HCT116 (cell line): ENCODE data around the gene BIVM. TPM values are rescaled to one million over a fixed set of nuclear protein-coding genes. Genes with fewer than 3 reads are reported as not detected.

ENCODE experiments used
- ATAC-seq: fragments of 200-7000 bp; cut with Tn5 transposase; 2 replicates; pipeline ENCODE4 v1.9.1; 2020; ENCODE audit warnings: mild to moderate bottlenecking, moderate library complexity
- BruUV-seq: library from RNA; stranded (reverse); fragments of 400-500 nt; replicated peaks from 2 replicates; lab custom pipeline; 2021; lab: Mats Ljungman, UMichigan
- CTCF ChIA-PET: fragments of 300-600 bp; sonication (Branson Sonifier 250); formaldehyde crosslinking; loops from one replicate; lab custom pipeline; 2021; ENCODE audit warnings: antibody characterized with exemption; lab: Charles Lee
- POLR2A ChIA-PET: fragments of 300-600, 350-600 bp; sonication (Branson Sonifier 250); formaldehyde crosslinking; loops from one replicate; lab custom pipeline; 2021; ENCODE audit warnings: antibody characterized with exemption; lab: Charles Lee
- RAD21 ChIA-PET, 2 experiments: fragments of 300-600 bp; sonication (Branson Sonifier 250); formaldehyde crosslinking; loops; one replicate each; lab custom pipeline; 2023; ENCODE audit warnings: low total read pairs in 2 of 2; ENCODE audit not compliant: uncharacterized antibody in 2 of 2, unreplicated experiment in 2 of 2, low non-redundant PET in 1 of 2; lab: Charles Lee
- DNase-seq: peaks from one replicate; pipeline ENCODE4 v3.0.0-alpha.2; 2010; ENCODE audit warnings: low read depth, low spot score
- H2AFZ ChIP-seq: fragments of 200-600 bp; shearing (Covaris generic), sonication (generic); 2 replicates; pipeline ENCODE4 v1.6.1; 2017; ENCODE audit warnings: low read depth, mixed run types, mixed read lengths, antibody characterized with exemption, low read length; ENCODE audit not compliant: poor library complexity, severe bottlenecking
- H3K27ac ChIP-seq: 2 replicates; pipeline ENCODE4 v1.5.1; 2012; ENCODE audit warnings: low read depth, low read length
- H3K27me3 ChIP-seq: fragments of 200-600 bp; sonication (generic); 2 replicates; pipeline ENCODE4 v1.6.1; 2016; ENCODE audit warnings: mixed run types, low read length, mixed read lengths; ENCODE audit not compliant: insufficient read depth
- H3K36me3 ChIP-seq, 2 experiments: fragments of 200-500 bp in 1 of 2; fragments of 200-600 bp in 1 of 2; sonication (Bioruptor generic) in 1 of 2; sonication (generic) in 1 of 2; 2 replicates each; pipeline versions ENCODE4 v1.5.1 to v1.6.1; 2014 to 2016; ENCODE audit warnings: low read length in 2 of 2, inconsistent platforms in 1 of 2, mixed read lengths in 1 of 2, mixed run types in 1 of 2; ENCODE audit not compliant: insufficient read depth in 2 of 2, control insufficient read depth in 1 of 2
- H3K4me1 ChIP-seq, 2 experiments: fragments of 200-600 bp in 1 of 2; sonication (generic) in 1 of 2; 2 replicates each; pipeline versions ENCODE4 v1.5.1 to v1.6.1; 2012 to 2017; ENCODE audit warnings: low read length in 2 of 2, inconsistent platforms in 1 of 2, mild to moderate bottlenecking in 1 of 2, mixed read lengths in 1 of 2, mixed run types in 1 of 2, moderate library complexity in 1 of 2; ENCODE audit not compliant: insufficient read depth in 2 of 2, control insufficient read depth in 1 of 2
- H3K4me2 ChIP-seq: fragments of 200-600 bp; sonication (generic); 2 replicates; pipeline ENCODE4 v1.6.1; 2017; ENCODE audit warnings: mixed run types, low read length, mixed read lengths
- H3K4me3 ChIP-seq, 2 experiments: fragments of 200-600 bp in 1 of 2; sonication (generic) in 1 of 2; replicated peaks in 1 of 2; 2 replicates each; pipeline ENCODE4 v1.5.1; 2011 to 2016; ENCODE audit warnings: low read length in 2 of 2, control low read depth in 1 of 2, low read depth in 1 of 2, mild to moderate bottlenecking in 1 of 2, mixed read lengths in 1 of 2, mixed run types in 1 of 2
- H3K79me2 ChIP-seq: fragments of 200-600 bp; sonication (generic); 2 replicates; pipeline ENCODE4 v1.6.1; 2017; ENCODE audit warnings: mild to moderate bottlenecking, mixed run types, low read length, moderate library complexity, mixed read lengths; ENCODE audit not compliant: insufficient read depth
- H3K9ac ChIP-seq: fragments of 200-600 bp; sonication (generic); 2 replicates; pipeline ENCODE4 v1.6.1; 2016; ENCODE audit warnings: low read length, mixed read lengths
- H3K9me2 ChIP-seq: fragments of 200-600 bp; sonication (generic), shearing (Covaris generic); 2 replicates; pipeline ENCODE4 v1.6.1; 2017; ENCODE audit warnings: mixed run types, mild to moderate bottlenecking, moderate library complexity; ENCODE audit not compliant: insufficient read depth
- H3K9me3 ChIP-seq, 2 experiments: fragments of 200-500 bp in 1 of 2; fragments of 200-600 bp in 1 of 2; sonication (Bioruptor generic) in 1 of 2; sonication (generic) in 1 of 2; 2 replicates each; pipeline ENCODE4 v1.6.1; 2014 to 2017; ENCODE audit warnings: low read length in 2 of 2, mixed read lengths in 2 of 2, inconsistent platforms in 1 of 2, low read depth in 1 of 2, mild to moderate bottlenecking in 1 of 2, mixed run types in 1 of 2, moderate library complexity in 1 of 2; ENCODE audit not compliant: control insufficient read depth in 1 of 2, insufficient read depth in 1 of 2
- H4K20me1 ChIP-seq: fragments of 200-600 bp; sonication (generic), shearing (Covaris generic); 2 replicates; pipeline ENCODE4 v1.6.1; 2017; ENCODE audit warnings: mixed run types, mild to moderate bottlenecking, moderate library complexity; ENCODE audit not compliant: insufficient read depth
- CBX3 ChIP-seq: IDR thresholded peaks from 2 replicates; pipeline ENCODE4 v1.6.1; 2012; ENCODE audit warnings: low read depth
- CEBPB ChIP-seq: IDR thresholded peaks from 2 replicates; pipeline ENCODE4 v1.6.1; 2012; ENCODE audit warnings: low read depth
- CTCF ChIP-seq, 3 experiments: fragments of 200-600 bp in 1 of 3; sonication (generic) in 1 of 3; IDR thresholded peaks in 2 of 3; conservative IDR thresholded peaks in 1 of 3; 2 replicates each; pipeline ENCODE4 v1.5.1; 2012 to 2017; ENCODE audit warnings: low read depth in 2 of 3, low read length in 2 of 3, antibody characterized with exemption in 1 of 3, borderline replicate concordance in 1 of 3, control low read depth in 1 of 3, mild to moderate bottlenecking in 1 of 3, mixed read lengths in 1 of 3, mixed run types in 1 of 3, moderate library complexity in 1 of 3; ENCODE audit not compliant: insufficient read depth in 1 of 3
- ELF1 ChIP-seq: IDR thresholded peaks from 2 replicates; pipeline ENCODE4 v1.6.1; 2012; ENCODE audit warnings: low read depth, borderline replicate concordance
- EZH2phosphoT487 ChIP-seq: fragments of 200-600 bp; IDR thresholded peaks from 2 replicates; pipeline ENCODE4 v1.6.1; 2018; ENCODE audit warnings: antibody characterized with exemption, borderline replicate concordance
- FOSL1 ChIP-seq: IDR thresholded peaks from 2 replicates; pipeline ENCODE4 v1.6.1; 2012; ENCODE audit warnings: low read depth
- MAX ChIP-seq: IDR thresholded peaks from 2 replicates; pipeline ENCODE4 v1.6.1; 2012
- POLR2AphosphoS5 ChIP-seq: IDR thresholded peaks from 2 replicates; pipeline ENCODE4 v1.6.1; 2011; ENCODE audit warnings: mild to moderate bottlenecking, low read depth, low read length, moderate library complexity
- RAD21 ChIP-seq: IDR thresholded peaks from 2 replicates; pipeline ENCODE4 v1.6.1; 2012; ENCODE audit warnings: low read depth, mild to moderate bottlenecking
- REST ChIP-seq: IDR thresholded peaks from 2 replicates; pipeline ENCODE4 v1.6.1; 2012; ENCODE audit warnings: low read depth
- SIN3A ChIP-seq: IDR thresholded peaks from 2 replicates; pipeline ENCODE4 v1.6.1; 2012; ENCODE audit warnings: low read depth
- SRF ChIP-seq: IDR thresholded peaks from 2 replicates; pipeline ENCODE4 v1.6.1; 2012; ENCODE audit warnings: low read depth
- ZBTB33 ChIP-seq: IDR thresholded peaks from 2 replicates; pipeline ENCODE4 v1.6.1; 2011; ENCODE audit warnings: mild to moderate bottlenecking, low read length, moderate library complexity; ENCODE audit not compliant: insufficient replicate concordance; ENCODE audit errors: extremely low read depth
- ZFX ChIP-seq: fragments of 450-650 bp; IDR thresholded peaks from 2 replicates; pipeline ENCODE4 v1.6.1; 2017
- ZNF274 ChIP-seq: fragments of 200-500 bp; sonication (Bioruptor generic); IDR thresholded peaks from 2 replicates; pipeline ENCODE4 v1.6.1; 2014; ENCODE audit warnings: mild to moderate bottlenecking, low read depth, low read length, inconsistent platforms
- intact Hi-C: fragments of 100-400 bp; cut with micrococcal nuclease; formaldehyde crosslinking; loops from 2 replicates; pipeline ENCODE4 v1.10.0; 2022
- total RNA-seq: library from RNA; stranded (reverse); gene quantifications from one replicate; pipeline ENCODE4 v1.2.1, GENCODE V29; 2021; ENCODE audit not compliant: unreplicated experiment

Gene BIVM
- total RNA-seq, 1 experiment from 2014 or later: 11.3 TPM

GRCh38 chr13:102774591-102775520, 24.1 kb upstream of the BIVM start (continued):
- no peak for TF ChIP-seq SIN3A

- no peak overlapping the region for H2AFZ ChIP-seq
- H3K36me3 ChIP-seq: 0 out of 4 replicates have a peak, but pooled peaks cover 0 to 3% of the 10 kb centered on the region in 2 experiments
- H3K27me3 ChIP-seq: no peaks in the 10 kb centered on the region
- POLR2A ChIA-PET: no interaction called here
- CTCF ChIA-PET: no interaction called here
- RAD21 ChIA-PET: no interaction called here
- H3K4me3 ChIP-seq: no peak overlapping the region
- H4K20me1 ChIP-seq: no peaks in the 10 kb centered on the region
- H3K79me2 ChIP-seq: peaks cover 20% of the 10 kb centered on the region
- H3K9ac ChIP-seq: no peak overlapping the region
- no peaks in the 10 kb centered on the region for H3K9me3 ChIP-seq
- H3K4me2 ChIP-seq: no peak overlapping the region
- no peak overlapping the region for H3K27ac ChIP-seq
- peaks cover 0 to 25% of the 10 kb centered on the region in 2 experiments; a peak in 2 of 4 replicates for H3K4me1 ChIP-seq
- DNase-seq (no peak), ATAC-seq (no peak)
- intact Hi-C loops: no loop called here
- TF ChIP-seq ZNF274 (no peak), REST (no peak), CBX3 (no peak), FOSL1 (no peak), MAX (no peak), ZFX (no peak), POLR2AphosphoS5 (no peak), RAD21 (no peak), CTCF (IDR thresholded peaks at IDR 0.05 in 2 of 3, conservative IDR thresholded peaks at IDR 0.05 in 1 of 3; ENCODE audit: borderline replicate concordance in 1 of 3, insufficient read depth in 1 of 3, low read depth in 2 of 3, low read length in 2 of 3) (no peak), SRF (no peak), ELF1 (no peak), CEBPB (no peak), ZBTB33 (no peak), EZH2phosphoT487 (no peak)
- no peaks in the 10 kb centered on the region for H3K9me2 ChIP-seq
- no TSS peak for BruUV-seq
These were observed 22.6 kb upstream of the BIVM start for GRCh38 chr13:102776271-102776670.
